PC-9 (cell line): Measurements from ENCODE around the gene BTBD16. TPM values are rescaled to one million over a fixed set of nuclear protein-coding genes. Genes with fewer than 3 reads are reported as not detected.

Source experiments
- BruUV-seq: library from RNA; stranded (reverse); fragments of 400-500 nt; replicated peaks from 2 replicates; lab custom pipeline; 2021; lab: Mats Ljungman, UMichigan
- CTCF ChIA-PET: fragments of 300-600 bp; sonication (Branson Sonifier 250); formaldehyde crosslinking; loops from one replicate; lab custom pipeline; 2022; ENCODE audit warnings: antibody characterized with exemption; lab: Charles Lee
- POLR2A ChIA-PET: fragments of 300-600 bp; sonication (Branson Sonifier 250); formaldehyde crosslinking; loops from one replicate; lab custom pipeline; 2022; ENCODE audit warnings: antibody characterized with exemption; ENCODE audit not compliant: unreplicated experiment; lab: Charles Lee
- DNase-seq, 2 experiments: peaks; one replicate each; pipeline versions ENCODE4 v3.0.0 to v3.0.0-alpha.2; 2015 to 2022; ENCODE audit warnings: mixed read lengths in 1 of 2
- H2AFZ ChIP-seq: fragments of 200-600 bp; sonication (generic); 2 replicates; pipeline ENCODE4 v1.8.1; 2017; ENCODE audit warnings: antibody characterized with exemption
- H3F3A ChIP-seq: fragments of 200-600 bp; sonication (generic); 2 replicates; pipeline ENCODE4 v1.8.1; 2017; ENCODE audit warnings: antibody characterized with exemption, mild to moderate bottlenecking, low read depth; ENCODE audit not compliant: insufficient read depth
- H3K27ac ChIP-seq: fragments of 200-600 bp; sonication (generic); 2 replicates; pipeline ENCODE4 v1.6.1; 2016; ENCODE audit warnings: mixed run types
- H3K27me3 ChIP-seq: fragments of 200-600 bp; sonication (generic); 2 replicates; pipeline ENCODE4 v1.6.1; 2016; ENCODE audit warnings: low read depth, mixed run types; ENCODE audit not compliant: insufficient read depth
- H3K36me3 ChIP-seq: fragments of 200-600 bp; sonication (generic); 2 replicates; pipeline ENCODE4 v1.6.1; 2016; ENCODE audit warnings: low read depth, mixed run types
- H3K4me1 ChIP-seq: fragments of 200-600 bp; sonication (generic); replicated peaks from 2 replicates; pipeline ENCODE4 v1.6.1; 2016; ENCODE audit warnings: mixed run types; ENCODE audit not compliant: insufficient read depth
- H3K4me2 ChIP-seq: fragments of 200-600 bp; sonication (generic); 2 replicates; pipeline ENCODE4 v1.6.1; 2017; ENCODE audit warnings: mixed run types
- H3K4me3 ChIP-seq: fragments of 200-600 bp; sonication (generic); 2 replicates; pipeline ENCODE4 v1.6.1; 2016; ENCODE audit warnings: mixed run types
- H3K79me2 ChIP-seq: fragments of 200-600 bp; sonication (generic); 2 replicates; pipeline ENCODE4 v1.6.1; 2017; ENCODE audit warnings: low read depth, mixed run types
- H3K9me2 ChIP-seq: fragments of 200-600 bp; sonication (generic); 2 replicates; pipeline ENCODE4 v1.8.1; 2017; ENCODE audit warnings: mild to moderate bottlenecking; ENCODE audit not compliant: insufficient read depth
- H3K9me3 ChIP-seq: fragments of 200-600 bp; sonication (generic); 2 replicates; pipeline ENCODE4 v1.8.1; 2016; ENCODE audit warnings: low read depth; ENCODE audit not compliant: insufficient read depth
- H4K20me1 ChIP-seq: fragments of 200-600 bp; sonication (generic); 2 replicates; pipeline ENCODE4 v1.8.1; 2017; ENCODE audit not compliant: insufficient read depth
- EZH2 ChIP-seq: fragments of 200-600 bp; sonication (generic); IDR thresholded peaks from 2 replicates; pipeline ENCODE4 v1.8.0; 2017; ENCODE audit warnings: antibody characterized with exemption, low read depth
- intact Hi-C: fragments of 100-400 bp; cut with micrococcal nuclease; formaldehyde crosslinking; loops from one replicate; pipeline ENCODE4 v1.10.0; 2022; ENCODE audit not compliant: unreplicated experiment
- total RNA-seq: library from RNA; stranded (reverse); gene quantifications from 2 replicates; pipeline ENCODE4 v1.2.3, GENCODE V29; 2021
- TF ChIP-seq, protein P1 (sequence below): fragments of 200-600 bp; sonication (generic); conservative IDR thresholded peaks from 2 replicates; pipeline ENCODE4 v1.6.1; 2017; ENCODE audit warnings: mixed run types, antibody characterized with exemption, mild to moderate bottlenecking, moderate library complexity

The BTBD16 gene
- total RNA-seq, 1 experiment from 2014 or later = 0.37 TPM

DNA sequence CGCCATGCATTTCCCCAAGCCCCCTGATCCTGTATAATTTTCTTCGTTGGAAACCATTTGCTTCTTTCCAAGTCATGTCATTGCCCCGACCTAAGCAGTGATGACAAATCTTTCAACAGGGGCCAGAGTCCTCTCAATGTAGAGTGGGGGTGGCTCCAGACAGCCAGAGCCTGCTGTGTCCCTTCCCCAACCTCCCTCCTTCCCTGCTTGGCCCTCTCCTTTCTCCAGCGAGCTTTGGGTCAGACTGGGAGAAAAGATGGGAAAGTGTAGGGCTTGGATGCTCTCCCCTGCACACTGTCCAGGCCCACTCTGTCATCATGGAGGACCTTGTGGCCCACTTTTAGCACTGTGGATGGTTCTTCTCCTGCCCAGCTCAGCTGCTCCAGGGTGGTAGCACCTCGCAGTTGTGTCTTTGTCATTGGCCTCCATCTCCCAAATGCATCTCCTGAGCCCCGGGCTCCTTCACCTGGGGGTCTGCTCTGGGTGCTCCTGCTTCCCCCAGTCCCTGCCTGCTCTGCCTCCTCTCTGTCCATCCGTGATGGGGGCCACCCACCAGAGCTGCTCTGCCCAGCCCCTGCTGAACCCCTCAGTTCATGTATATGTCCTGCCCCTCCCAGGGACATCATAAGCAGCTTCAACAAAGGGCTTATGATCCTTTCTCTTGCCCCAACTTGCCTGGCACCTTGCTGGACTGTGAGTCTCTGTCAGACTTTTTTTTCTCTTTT lies 37.5 kb downstream of the BTBD16 start:
- H3K27ac ChIP-seq = peak overlapping the region; percentile 83
- H2AFZ ChIP-seq = no peak overlapping the region
- peak overlapping the region; percentile 73 for H3K4me2 ChIP-seq
- no peaks in the 10 kb centered on the region for H3K27me3 ChIP-seq
- TF ChIP-seq, protein P1, sequence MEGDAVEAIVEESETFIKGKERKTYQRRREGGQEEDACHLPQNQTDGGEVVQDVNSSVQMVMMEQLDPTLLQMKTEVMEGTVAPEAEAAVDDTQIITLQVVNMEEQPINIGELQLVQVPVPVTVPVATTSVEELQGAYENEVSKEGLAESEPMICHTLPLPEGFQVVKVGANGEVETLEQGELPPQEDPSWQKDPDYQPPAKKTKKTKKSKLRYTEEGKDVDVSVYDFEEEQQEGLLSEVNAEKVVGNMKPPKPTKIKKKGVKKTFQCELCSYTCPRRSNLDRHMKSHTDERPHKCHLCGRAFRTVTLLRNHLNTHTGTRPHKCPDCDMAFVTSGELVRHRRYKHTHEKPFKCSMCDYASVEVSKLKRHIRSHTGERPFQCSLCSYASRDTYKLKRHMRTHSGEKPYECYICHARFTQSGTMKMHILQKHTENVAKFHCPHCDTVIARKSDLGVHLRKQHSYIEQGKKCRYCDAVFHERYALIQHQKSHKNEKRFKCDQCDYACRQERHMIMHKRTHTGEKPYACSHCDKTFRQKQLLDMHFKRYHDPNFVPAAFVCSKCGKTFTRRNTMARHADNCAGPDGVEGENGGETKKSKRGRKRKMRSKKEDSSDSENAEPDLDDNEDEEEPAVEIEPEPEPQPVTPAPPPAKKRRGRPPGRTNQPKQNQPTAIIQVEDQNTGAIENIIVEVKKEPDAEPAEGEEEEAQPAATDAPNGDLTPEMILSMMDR = no peak
- TF ChIP-seq EZH2 = no peak
- intact Hi-C loops = no loop called here
- H3K36me3 ChIP-seq = no peaks in the 10 kb centered on the region
- no peak overlapping the region for H3K4me3 ChIP-seq
- no peaks in the 10 kb centered on the region for H3K79me2 ChIP-seq
- ChIA-PET CTCF (interaction anchor here (0.6 to 1.3 kb wide), 3 partner anchors 10 to 549 kb away, joined by 3 to 9 read pairs (median 6); no protein-coding TSS in a partner anchor), POLR2A (interaction anchor here (0.7 to 1.0 kb wide), 4 partner anchors 10 to 289 kb away, joined by 3 to 7 read pairs (median 4); no protein-coding TSS in a partner anchor)
- H4K20me1 ChIP-seq = no peaks in the 10 kb centered on the region
- no peaks in the 10 kb centered on the region for H3K9me2 ChIP-seq
- H3K4me1 ChIP-seq = peaks cover 22% of the 10 kb centered on the region
- no peaks in the 10 kb centered on the region for H3K9me3 ChIP-seq
- DNase-seq = no peak
- BruUV-seq = TSS peak; percentile 89
- peaks cover 9% of the 10 kb centered on the region; the same call in 1 of the 2 replicates for H3F3A ChIP-seq

DNA sequence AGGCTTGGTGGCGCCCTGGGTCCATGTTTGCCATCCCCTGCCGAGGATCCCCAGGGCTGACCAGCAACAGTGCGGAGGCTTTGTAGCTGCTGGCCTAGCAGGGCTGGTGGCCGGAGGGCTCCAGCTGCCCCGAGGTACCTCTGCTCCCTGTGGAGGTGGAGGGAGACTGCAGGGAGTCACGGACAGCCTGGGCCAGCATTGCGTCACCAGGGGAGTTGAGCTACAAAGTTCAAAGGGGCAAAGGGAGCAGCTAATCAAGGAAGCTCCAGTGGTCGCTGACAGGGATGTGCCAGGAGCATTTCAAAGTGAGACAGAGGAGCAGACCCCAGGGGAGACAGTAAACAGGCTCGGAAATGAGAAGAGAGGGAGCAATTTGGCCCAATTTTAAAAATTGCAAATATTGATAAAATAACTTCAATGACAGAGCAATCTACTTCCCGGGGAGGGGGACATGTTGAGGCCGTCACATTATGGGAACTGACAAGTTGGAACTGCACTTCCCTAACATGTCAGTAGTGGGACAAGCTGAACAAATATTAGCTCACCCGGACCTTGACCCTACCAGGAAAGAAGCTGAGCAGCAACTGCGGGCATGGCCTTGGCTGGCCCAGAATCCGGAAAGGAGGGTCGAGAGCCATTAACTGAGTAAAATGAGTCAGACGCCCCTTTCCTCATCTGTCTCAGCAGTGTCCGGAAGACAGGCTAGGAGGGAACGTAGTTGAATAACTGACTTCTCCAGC lies 39.4 kb downstream of the BTBD16 start:
- Histone ChIP-seq H3K9me3 (no peaks in the 10 kb centered on the region), H3K79me2 (no peaks in the 10 kb centered on the region), H3K27ac (no peak overlapping the region), H4K20me1 (no peaks in the 10 kb centered on the region), H3K36me3 (no peaks in the 10 kb centered on the region), H3F3A (peaks cover 9% of the 10 kb centered on the region; the same call in 1 of the 2 replicates), H3K4me3 (no peak overlapping the region), H3K9me2 (no peaks in the 10 kb centered on the region), H2AFZ (no peak overlapping the region), H3K4me1 (peaks cover 22% of the 10 kb centered on the region), H3K4me2 (no peak overlapping the region), H3K27me3 (no peaks in the 10 kb centered on the region)
- DNase-seq = no peak
- intact Hi-C loops = no loop called here
- CTCF ChIA-PET = interaction anchor here (0.7 kb wide), 1 partner anchor 8 kb away, joined by 6 read pairs; no protein-coding TSS in a partner anchor
- TF ChIP-seq, protein P1 = no peak
- no peak for TF ChIP-seq EZH2
- POLR2A ChIA-PET = no interaction called here
- no TSS peak for BruUV-seq

GRCh38 chr10:122311051-122311410 lies 39.9 kb downstream of the BTBD16 start:
- no peak overlapping the region for H3K4me2 ChIP-seq
- TF ChIP-seq, protein P1 = no peak
- TF ChIP-seq EZH2 = no peak
- H4K20me1 ChIP-seq = no peaks in the 10 kb centered on the region
- no peaks in the 10 kb centered on the region for H3K79me2 ChIP-seq
- H3K9me3 ChIP-seq = no peaks in the 10 kb centered on the region
- BruUV-seq = no TSS peak
- H3K4me3 ChIP-seq = no peak overlapping the region
- ChIA-PET POLR2A (no interaction called here), CTCF (no interaction called here)
- no peak overlapping the region for H2AFZ ChIP-seq
- DNase-seq = no peak
- H3K9me2 ChIP-seq = no peaks in the 10 kb centered on the region
- no peaks in the 10 kb centered on the region for H3K27me3 ChIP-seq
- intact Hi-C loops = no loop called here
- H3K36me3 ChIP-seq = no peaks in the 10 kb centered on the region
- H3K4me1 ChIP-seq = peaks cover 22% of the 10 kb centered on the region
- no peak overlapping the region for H3K27ac ChIP-seq
- H3F3A ChIP-seq = peaks cover 9% of the 10 kb centered on the region; the same call in 1 of the 2 replicates
